OCI-LY3 (cell line): ENCODE data around the gene CFAP74.

ENCODE experiments used
- H2AFZ ChIP-seq: fragments of 200-600, 300-600 bp; shearing (Covaris generic); 2 replicates; pipeline ENCODE4 v1.6.0; 2014; ENCODE audit warnings: antibody characterized with exemption, low read depth, low read length
- H3K27ac ChIP-seq: fragments of 200-600, 300-600 bp; sonication (generic); 2 replicates; pipeline ENCODE4 v1.5.1; 2014; ENCODE audit warnings: mild to moderate bottlenecking, low read length, moderate library complexity, mixed read lengths
- H3K27me3 ChIP-seq: fragments of 200-600, 300-600 bp; sonication (generic); 2 replicates; pipeline ENCODE4 v1.6.1; 2014; ENCODE audit warnings: low read depth, low read length, mixed read lengths
- H3K36me3 ChIP-seq: fragments of 200-600, 300-600 bp; sonication (generic); replicated peaks from 2 replicates; pipeline ENCODE3; 2014; ENCODE audit warnings: low read depth, low read length, mixed read lengths
- H3K4me1 ChIP-seq: fragments of 300-600, 200-600 bp; sonication (generic); 2 replicates; pipeline ENCODE4 v1.6.1; 2014; ENCODE audit warnings: low read length, mixed read lengths
- H3K4me2 ChIP-seq: fragments of 200-600, 300-600 bp; sonication (generic); 2 replicates; pipeline ENCODE4 v1.6.1; 2014; ENCODE audit warnings: low read length, mixed read lengths
- H3K4me3 ChIP-seq: fragments of 300-600, 200-600 bp; sonication (generic); 2 replicates; pipeline ENCODE4 v1.5.1; 2014; ENCODE audit warnings: antibody characterized with exemption, mild to moderate bottlenecking, low read length, moderate library complexity
- H3K79me2 ChIP-seq: fragments of 300-600, 200-600 bp; shearing (Covaris generic); 2 replicates; pipeline ENCODE4 v1.6.1; 2014; ENCODE audit warnings: mild to moderate bottlenecking, low read length, mixed read lengths
- H3K9ac ChIP-seq: fragments of 300-600, 200-600 bp; shearing (Covaris generic); 2 replicates; pipeline ENCODE4 v1.6.0; 2014; ENCODE audit warnings: mild to moderate bottlenecking, low read length, moderate library complexity
- H3K9me3 ChIP-seq: fragments of 200-600, 300-600 bp; shearing (Covaris generic); 2 replicates; pipeline ENCODE4 v1.6.1; 2014; ENCODE audit warnings: low read length, mixed read lengths; ENCODE audit not compliant: insufficient read depth
- H4K20me1 ChIP-seq: fragments of 200-600, 300-600 bp; sonication (generic); 2 replicates; pipeline ENCODE4 v1.6.1; 2016; ENCODE audit warnings: low read length, mixed read lengths; ENCODE audit not compliant: insufficient read depth
- EZH2phosphoT487 ChIP-seq: fragments of 200-600 bp; shearing (Covaris generic); IDR thresholded peaks from 2 replicates; pipeline ENCODE4 v1.6.1; 2018; ENCODE audit warnings: antibody characterized with exemption, mixed run types, low read depth
- TF ChIP-seq, protein P1 (sequence below): fragments of 200-600, 300-600 bp; sonication (generic); IDR thresholded peaks from 2 replicates; pipeline ENCODE4 v1.5.1; 2014; ENCODE audit warnings: antibody characterized with exemption, low read length, low read depth

The CFAP74 gene

DNA sequence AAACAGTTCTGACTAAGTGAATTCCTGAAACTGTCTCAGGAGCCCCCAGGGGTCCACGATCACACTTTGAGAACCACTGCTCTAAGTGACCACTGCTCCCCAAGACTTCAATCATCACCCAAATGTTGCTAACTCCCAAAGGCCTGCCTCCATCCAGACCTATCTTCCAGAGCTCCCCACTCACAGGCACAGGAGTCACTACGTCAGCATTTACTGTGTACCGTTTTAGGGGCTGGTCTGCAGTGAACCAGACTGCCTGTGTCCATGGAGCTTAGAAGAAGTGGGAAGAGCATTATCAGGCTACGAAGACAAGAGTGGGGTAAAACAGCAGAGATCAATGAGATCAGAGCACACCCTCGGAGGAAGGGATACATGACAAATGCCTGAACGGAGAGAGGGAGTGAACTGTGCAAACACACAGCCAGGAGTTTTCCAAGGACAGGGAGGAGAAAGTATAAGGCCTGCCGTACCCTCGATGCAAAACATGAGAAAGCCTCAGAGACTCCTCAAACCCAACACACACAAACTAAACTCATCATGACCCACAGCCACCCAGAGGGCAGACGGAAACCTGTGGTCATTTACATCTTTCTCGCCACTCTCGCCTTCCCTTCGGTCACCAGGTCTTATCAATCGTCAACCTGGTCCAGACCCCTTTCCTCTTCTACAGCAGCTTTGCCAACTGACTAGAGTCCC is 122.8 kb downstream of the CFAP74 start:
- Histone ChIP-seq H3K4me3 (no peak overlapping the region), H3K4me1 (no peaks in the 10 kb centered on the region), H3K9me3 (no peaks in the 10 kb centered on the region), H3K4me2 (no peak overlapping the region), H3K27me3 (no peaks in the 10 kb centered on the region), H3K79me2 (peaks cover 100% of the 10 kb centered on the region), H3K9ac (no peak overlapping the region), H3K36me3 (peaks cover 22% of the 10 kb centered on the region), H2AFZ (no peak overlapping the region), H4K20me1 (peaks cover 92% of the 10 kb centered on the region), H3K27ac (no peak overlapping the region)
- no peak for TF ChIP-seq EZH2phosphoT487
- TF ChIP-seq, protein P1, sequence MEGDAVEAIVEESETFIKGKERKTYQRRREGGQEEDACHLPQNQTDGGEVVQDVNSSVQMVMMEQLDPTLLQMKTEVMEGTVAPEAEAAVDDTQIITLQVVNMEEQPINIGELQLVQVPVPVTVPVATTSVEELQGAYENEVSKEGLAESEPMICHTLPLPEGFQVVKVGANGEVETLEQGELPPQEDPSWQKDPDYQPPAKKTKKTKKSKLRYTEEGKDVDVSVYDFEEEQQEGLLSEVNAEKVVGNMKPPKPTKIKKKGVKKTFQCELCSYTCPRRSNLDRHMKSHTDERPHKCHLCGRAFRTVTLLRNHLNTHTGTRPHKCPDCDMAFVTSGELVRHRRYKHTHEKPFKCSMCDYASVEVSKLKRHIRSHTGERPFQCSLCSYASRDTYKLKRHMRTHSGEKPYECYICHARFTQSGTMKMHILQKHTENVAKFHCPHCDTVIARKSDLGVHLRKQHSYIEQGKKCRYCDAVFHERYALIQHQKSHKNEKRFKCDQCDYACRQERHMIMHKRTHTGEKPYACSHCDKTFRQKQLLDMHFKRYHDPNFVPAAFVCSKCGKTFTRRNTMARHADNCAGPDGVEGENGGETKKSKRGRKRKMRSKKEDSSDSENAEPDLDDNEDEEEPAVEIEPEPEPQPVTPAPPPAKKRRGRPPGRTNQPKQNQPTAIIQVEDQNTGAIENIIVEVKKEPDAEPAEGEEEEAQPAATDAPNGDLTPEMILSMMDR: no peak

DNA sequence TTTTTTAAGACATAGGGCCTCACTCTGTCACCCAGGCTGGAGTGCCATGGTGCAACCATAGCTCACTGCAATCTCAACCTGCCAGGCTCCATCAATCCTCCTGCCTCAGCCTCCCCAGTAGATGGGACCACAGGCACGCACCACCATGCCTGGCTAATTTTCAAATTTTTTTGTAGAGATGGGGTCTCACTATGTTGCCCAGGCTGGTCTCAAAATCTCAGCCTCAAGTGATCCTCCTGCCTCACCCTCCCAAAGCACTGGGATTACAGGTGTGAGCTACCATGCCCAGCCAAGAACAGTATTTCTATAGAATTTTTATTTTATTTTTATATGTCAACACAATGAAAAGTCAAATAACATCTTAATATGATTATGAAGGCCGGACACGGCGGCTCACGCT is 123.6 kb downstream of the CFAP74 start:
- Histone ChIP-seq H3K4me1 (no peaks in the 10 kb centered on the region), H3K36me3 (peaks cover 29% of the 10 kb centered on the region), H3K4me2 (no peak overlapping the region), H3K27ac (no peak overlapping the region), H4K20me1 (peaks cover 93% of the 10 kb centered on the region), H3K79me2 (peaks cover 100% of the 10 kb centered on the region), H3K4me3 (no peak overlapping the region), H2AFZ (no peak overlapping the region), H3K9ac (no peak overlapping the region), H3K9me3 (no peaks in the 10 kb centered on the region), H3K27me3 (no peaks in the 10 kb centered on the region)
- TF ChIP-seq EZH2phosphoT487: no peak
- TF ChIP-seq, protein P1: no peak

DNA sequence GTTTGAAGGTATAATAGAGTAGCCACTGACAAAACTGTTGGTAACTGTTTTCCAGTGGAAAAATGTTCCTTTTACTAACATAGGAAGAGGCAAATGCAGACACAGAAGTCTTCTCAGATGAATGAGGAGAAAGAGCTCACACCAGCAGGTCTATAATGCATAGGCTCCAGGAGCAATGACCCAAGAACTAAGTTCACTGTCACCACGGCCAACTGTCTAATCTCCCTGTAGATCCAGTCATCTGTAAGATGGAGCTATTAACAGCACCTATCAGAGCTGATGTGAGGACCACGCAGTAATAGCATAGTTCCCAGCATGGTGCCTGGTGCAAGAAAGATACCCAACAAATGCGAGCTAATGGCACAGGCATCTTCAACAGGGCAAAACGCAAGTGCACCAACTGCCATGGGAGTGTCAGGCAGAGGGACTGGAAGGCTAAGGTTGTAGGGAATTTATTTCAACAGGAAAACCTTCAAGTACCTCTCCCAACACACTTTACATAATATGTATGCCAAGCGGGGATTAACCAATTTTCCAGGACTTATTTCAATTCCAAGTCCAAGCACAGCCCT is 125.6 kb downstream of the CFAP74 start:
- no peak overlapping the region for H3K4me2 ChIP-seq
- peaks cover 91% of the 10 kb centered on the region for H4K20me1 ChIP-seq
- no peak overlapping the region for H2AFZ ChIP-seq
- H3K9me3 ChIP-seq: no peaks in the 10 kb centered on the region
- H3K9ac ChIP-seq: no peak overlapping the region
- TF ChIP-seq, protein P1: no peak
- TF ChIP-seq EZH2phosphoT487: no peak
- H3K27me3 ChIP-seq: no peaks in the 10 kb centered on the region
- peaks cover 35% of the 10 kb centered on the region for H3K36me3 ChIP-seq
- no peak overlapping the region for H3K4me3 ChIP-seq
- peaks cover 100% of the 10 kb centered on the region for H3K79me2 ChIP-seq
- H3K27ac ChIP-seq: no peak overlapping the region
- no peaks in the 10 kb centered on the region for H3K4me1 ChIP-seq

DNA sequence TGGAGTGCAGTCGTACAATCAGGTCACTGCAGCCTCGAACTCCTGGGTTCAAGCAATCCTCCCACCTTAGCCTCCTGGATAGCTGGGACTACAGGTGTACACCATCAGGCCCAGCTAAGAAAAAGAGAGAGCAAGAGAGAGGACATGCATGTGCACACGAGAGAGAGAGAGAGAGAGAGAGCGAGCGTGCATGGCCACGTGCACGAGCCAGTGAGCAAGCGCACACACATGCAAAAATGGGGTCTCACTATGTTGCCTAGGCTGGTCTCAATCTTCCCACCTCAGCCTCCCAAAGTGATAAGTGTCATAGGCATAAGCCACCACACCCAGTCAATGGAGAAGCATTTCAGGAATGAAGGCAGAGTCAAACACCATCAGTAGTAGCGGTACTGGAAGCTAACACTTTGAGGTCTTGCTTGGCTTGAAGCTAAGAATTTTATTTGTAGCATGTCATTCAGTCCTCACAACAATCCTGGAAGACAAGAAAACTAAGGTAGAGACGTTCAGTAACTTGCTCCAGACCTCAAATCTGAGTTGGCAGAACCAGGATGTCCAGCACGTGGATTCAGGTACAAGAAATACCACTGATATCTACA is 127.2 kb downstream of the CFAP74 start:
- no peaks in the 10 kb centered on the region for H3K4me1 ChIP-seq
- peaks cover 93% of the 10 kb centered on the region for H4K20me1 ChIP-seq
- peaks cover 42% of the 10 kb centered on the region for H3K36me3 ChIP-seq

More for the DNA sequence above, 127.2 kb downstream of the CFAP74 start:
- Histone ChIP-seq H3K79me2 (peaks cover 100% of the 10 kb centered on the region), H3K27me3 (no peaks in the 10 kb centered on the region), H3K4me3 (no peak overlapping the region), H3K4me2 (no peak overlapping the region), H3K9ac (no peak overlapping the region), H3K9me3 (no peaks in the 10 kb centered on the region), H3K27ac (no peak overlapping the region), H2AFZ (no peak overlapping the region)
- TF ChIP-seq, protein P1: no peak
- TF ChIP-seq EZH2phosphoT487: no peak
